K562 treated with DMSO at 1 percent for 4 hours (cell line): ENCODE results near the gene OR4D6. TPM values are rescaled to one million over a fixed set of nuclear protein-coding genes. Genes with fewer than 3 reads are reported as not detected.

Experiments used
- total RNA-seq: library from RNA; unstranded; fragments of 300-600 nt; gene quantifications from 2 replicates; pipeline ENCODE4 v1.2.3, GENCODE V29; 2022; ENCODE audit not compliant: insufficient read depth

Gene OR4D6
- total RNA-seq: not detected in 2 replicates

GRCh38 chr11:59456661-59457060, at the start of gene OR4D6:
OR4D6 (plus strand) TSS chr11:59456961; CDS start chr11:59456961, 0 bp downstream.

GRCh38 chr11:59426361-59427067, 30.2 kb upstream of the OR4D6 start, which contains the start of gene OR5A2:
OR5A2 (minus strand) TSS chr11:59426413; CDS start chr11:59422953, 3,460 bp downstream.

GRCh38 chr11:59436169-59436568, 20.6 kb upstream of the OR4D6 start, which contains the start of gene OR5A1:
OR5A1 (plus strand) TSS chr11:59436469; CDS start chr11:59443169, 6,700 bp downstream.

DNA sequence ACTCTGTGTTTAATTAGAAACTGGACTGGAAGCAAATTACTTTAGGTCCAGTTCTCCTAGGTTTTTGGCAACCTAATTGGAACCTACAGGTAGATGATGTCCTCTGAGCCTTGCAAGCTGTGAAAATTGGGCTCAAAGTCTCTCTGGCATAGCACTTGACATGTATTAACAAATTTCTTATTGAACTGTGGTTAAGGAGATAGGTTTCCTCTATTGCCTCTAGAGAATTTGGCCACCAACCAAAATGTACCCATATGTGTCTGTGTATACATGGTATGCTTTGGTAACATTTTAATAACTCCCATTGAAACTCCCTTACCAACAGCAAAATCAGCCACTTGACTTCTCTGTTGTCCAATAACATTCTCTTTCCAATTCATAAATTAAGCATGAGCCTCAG, 16.3 kb downstream of the OR4D6 start, which contains the start of gene OR4D10:
Gene OR4D10, plus strand, starts transcription at position 301 of the 400 bp plus-strand sequence. CDS start 4,115 bp downstream, outside the sequence.

GRCh38 chr11:59503276-59503675, 46.5 kb downstream of the OR4D6 start, which contains the start of gene OR4D11:
OR4D11 (plus strand) TSS chr11:59503576; CDS start chr11:59503576, 0 bp downstream.

Other genes with a start within 250 kb of the OR4D6 start
- not detected in 2 replicates for gene MPEG1, start 244.0 kb upstream of the OR4D6 start, total RNA-seq
- not detected in 2 replicates for gene OR5AN1, start 98.1 kb upstream of the OR4D6 start, total RNA-seq
- gene OR5A2, start 30.5 kb upstream of the OR4D6 start, total RNA-seq: not detected in 2 replicates
- gene OR5A1, start 20.5 kb upstream of the OR4D6 start, total RNA-seq: not detected in 2 replicates
- not detected in 2 replicates for gene OR4D10, start 16.4 kb downstream of the OR4D6 start, total RNA-seq
- not detected in 2 replicates for gene OR4D11, start 46.6 kb downstream of the OR4D6 start, total RNA-seq
- not detected in 2 replicates for gene OR4D9, start 54.6 kb downstream of the OR4D6 start, total RNA-seq
- gene OSBP, start 158.8 kb downstream of the OR4D6 start, total RNA-seq: 31.3 and 36.8 TPM in 2 replicates
- 22.5 and 25.2 TPM in 2 replicates for gene PATL1, start 212.1 kb downstream of the OR4D6 start, total RNA-seq